ENCODE results near the gene EMC8. TPM values are rescaled to one million over a fixed set of nuclear protein-coding genes. Genes with fewer than 3 reads are reported as not detected.

Gene EMC8
- total RNA-seq, 1 experiment from 2014 or later: 73.0 TPM

DNA sequence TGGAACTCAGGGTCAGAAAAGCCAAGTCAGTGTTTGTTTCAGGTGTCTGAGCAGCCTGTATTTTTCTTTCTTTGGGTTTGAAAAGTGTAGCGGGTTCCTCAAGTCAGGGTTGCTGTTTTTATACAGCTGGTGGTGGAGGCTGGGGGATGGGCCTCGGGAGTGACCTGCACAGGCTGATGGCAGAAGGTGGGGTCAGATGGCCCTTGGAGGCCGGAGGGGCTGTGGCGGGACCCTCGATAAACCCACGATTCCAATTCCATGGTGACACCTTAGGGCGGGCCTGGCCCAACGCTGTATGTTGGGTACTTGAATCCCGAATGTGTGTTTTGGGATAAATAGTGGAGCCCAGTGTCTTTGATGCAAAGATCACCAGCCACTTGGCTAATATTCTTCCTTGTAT lies 28.8 kb upstream of the EMC8 start (continued):
- TF ChIP-seq REST (IDR thresholded peaks at IDR 0.05; ENCODE audit: low read depth) (no peak), POLR2A (IDR thresholded peaks at IDR 0.05; ENCODE audit: borderline replicate concordance, extremely low read depth, insufficient read depth, insufficient read length) (no peak), MAX (IDR thresholded peaks at IDR 0.05) (no peak)

GRCh38 chr16:85826686-85827247 lies 27.4 kb upstream of the EMC8 start:
- ChIA-PET CTCF (no interaction called here), POLR2A (no interaction called here), RAD21 (ENCODE audit: low non-redundant PET in 1 of 2, low total read pairs in 2 of 2, uncharacterized antibody in 2 of 2, unreplicated experiment in 2 of 2) (no interaction called here)
- Histone ChIP-seq H3K36me3 (ENCODE audit: control insufficient read depth in 1 of 2, insufficient read depth in 2 of 2, low read length in 2 of 2) (no peaks in the 10 kb centered on the region), H3K9me3 (ENCODE audit: control insufficient read depth in 1 of 2, insufficient read depth in 1 of 2, low read depth in 1 of 2, low read length in 2 of 2) (no peaks in the 10 kb centered on the region), H3K9ac (ENCODE audit: low read length) (no peak overlapping the region), H3K79me2 (ENCODE audit: insufficient read depth, low read length) (no peaks in the 10 kb centered on the region), H3K4me2 (ENCODE audit: low read length) (no peak overlapping the region), H3K4me1 (ENCODE audit: control insufficient read depth in 1 of 2, insufficient read depth in 2 of 2, low read length in 2 of 2) (peaks cover 0 to 1% of the 10 kb centered on the region in 2 experiments; a peak in 2 of 4 replicates), H3K9me2 (ENCODE audit: insufficient read depth) (no peaks in the 10 kb centered on the region), H4K20me1 (ENCODE audit: insufficient read depth) (no peaks in the 10 kb centered on the region), H3K27ac (ENCODE audit: low read depth, low read length) (no peak overlapping the region), H2AFZ (ENCODE audit: low read depth, low read length, poor library complexity, severe bottlenecking) (no peak overlapping the region), H3K27me3 (ENCODE audit: insufficient read depth, low read length) (peaks cover 4% of the 10 kb centered on the region; the same call in 1 of the 2 replicates), H3K4me3 (replicated peaks in 1 of 2; ENCODE audit: low read depth in 1 of 2, low read length in 2 of 2) (no peak overlapping the region)
- DNase-seq (ENCODE audit: low read depth, low spot score) (no peak), ATAC-seq (no peak)
- TF ChIP-seq POLR2A (IDR thresholded peaks at IDR 0.05; ENCODE audit: borderline replicate concordance, extremely low read depth, insufficient read depth, insufficient read length) (no peak), REST (IDR thresholded peaks at IDR 0.05; ENCODE audit: low read depth) (no peak), POLR2AphosphoS5 (IDR thresholded peaks at IDR 0.05; ENCODE audit: low read depth, low read length) (no peak), SIN3A (IDR thresholded peaks at IDR 0.05; ENCODE audit: low read depth) (no peak), ZFX (IDR thresholded peaks at IDR 0.05) (no peak), EZH2 (IDR thresholded peaks at IDR 0.05) (no peak), EZH2phosphoT487 (IDR thresholded peaks at IDR 0.05; ENCODE audit: borderline replicate concordance) (no peak), EGR1 (IDR thresholded peaks at IDR 0.05; ENCODE audit: low read depth) (no peak), TCF7L2 (IDR thresholded peaks at IDR 0.05; ENCODE audit: borderline replicate concordance, extremely low read depth, insufficient read depth, insufficient read length) (no peak), RAD21 (IDR thresholded peaks at IDR 0.05; ENCODE audit: low read depth) (no peak), MAX (IDR thresholded peaks at IDR 0.05) (no peak)
- TF ChIP-seq, protein P1, sequence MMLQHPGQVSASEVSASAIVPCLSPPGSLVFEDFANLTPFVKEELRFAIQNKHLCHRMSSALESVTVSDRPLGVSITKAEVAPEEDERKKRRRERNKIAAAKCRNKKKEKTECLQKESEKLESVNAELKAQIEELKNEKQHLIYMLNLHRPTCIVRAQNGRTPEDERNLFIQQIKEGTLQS (IDR thresholded peaks at IDR 0.05): no peak
- TF ChIP-seq, protein P2, sequence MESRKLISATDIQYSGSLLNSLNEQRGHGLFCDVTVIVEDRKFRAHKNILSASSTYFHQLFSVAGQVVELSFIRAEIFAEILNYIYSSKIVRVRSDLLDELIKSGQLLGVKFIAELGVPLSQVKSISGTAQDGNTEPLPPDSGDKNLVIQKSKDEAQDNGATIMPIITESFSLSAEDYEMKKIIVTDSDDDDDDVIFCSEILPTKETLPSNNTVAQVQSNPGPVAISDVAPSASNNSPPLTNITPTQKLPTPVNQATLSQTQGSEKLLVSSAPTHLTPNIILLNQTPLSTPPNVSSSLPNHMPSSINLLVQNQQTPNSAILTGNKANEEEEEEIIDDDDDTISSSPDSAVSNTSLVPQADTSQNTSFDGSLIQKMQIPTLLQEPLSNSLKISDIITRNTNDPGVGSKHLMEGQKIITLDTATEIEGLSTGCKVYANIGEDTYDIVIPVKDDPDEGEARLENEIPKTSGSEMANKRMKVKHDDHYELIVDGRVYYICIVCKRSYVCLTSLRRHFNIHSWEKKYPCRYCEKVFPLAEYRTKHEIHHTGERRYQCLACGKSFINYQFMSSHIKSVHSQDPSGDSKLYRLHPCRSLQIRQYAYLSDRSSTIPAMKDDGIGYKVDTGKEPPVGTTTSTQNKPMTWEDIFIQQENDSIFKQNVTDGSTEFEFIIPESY (IDR thresholded peaks at IDR 0.05; ENCODE audit: extremely low read depth, insufficient replicate concordance, low read length): no peak
- no TSS peak for BruUV-seq (replicated peaks)
- intact Hi-C loops (cut with micrococcal nuclease): no loop called here
